ENCODE data around the gene CEP89.
"Not testable (repeated sequence)": the region's sequence is repeated elsewhere in the genome, so short reads cannot be mapped to it uniquely, and the experiment has no call there.

Gene CEP89

GRCh38 chr19:32890841-32891240 lies 80.9 kb downstream of the CEP89 start:
- no peak for DNase-seq

DNA sequence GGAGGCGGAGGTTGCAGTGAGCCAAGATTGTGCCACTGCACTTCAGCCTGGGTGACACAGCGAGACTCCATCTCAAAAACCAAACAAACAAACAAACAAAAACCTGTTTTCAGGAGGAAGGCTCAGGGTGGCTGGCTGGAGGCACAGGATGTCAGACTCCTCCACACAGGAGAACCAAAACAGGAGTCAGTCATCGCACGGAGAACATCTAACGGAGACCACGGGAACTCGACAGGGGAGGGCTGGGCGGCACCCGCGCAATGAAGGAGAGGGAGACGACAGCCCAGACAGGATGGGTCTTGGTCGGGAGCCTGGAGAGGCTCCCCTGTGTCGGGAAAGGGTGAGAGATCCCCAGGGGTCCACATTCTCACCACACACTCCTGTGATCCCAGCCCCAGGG lies 81.4 kb downstream of the CEP89 start:
- no peak for DNase-seq

- no peak for DNase-seq
Measured at GRCh38 chr19:32889137-32889934, 82.4 kb downstream of the CEP89 start.

- DNase-seq = no peak
Measured at GRCh38 chr19:32887572-32888215, 84.1 kb downstream of the CEP89 start.

- no peak for DNase-seq
Measured at GRCh38 chr19:32886241-32886640, 85.5 kb downstream of the CEP89 start.

- DNase-seq = not testable (repeated sequence)
Measured at GRCh38 chr19:32885255-32885654, 86.5 kb downstream of the CEP89 start.

GRCh38 chr19:32881766-32882165 lies 90.0 kb downstream of the CEP89 start:
- no peak for DNase-seq

DNA sequence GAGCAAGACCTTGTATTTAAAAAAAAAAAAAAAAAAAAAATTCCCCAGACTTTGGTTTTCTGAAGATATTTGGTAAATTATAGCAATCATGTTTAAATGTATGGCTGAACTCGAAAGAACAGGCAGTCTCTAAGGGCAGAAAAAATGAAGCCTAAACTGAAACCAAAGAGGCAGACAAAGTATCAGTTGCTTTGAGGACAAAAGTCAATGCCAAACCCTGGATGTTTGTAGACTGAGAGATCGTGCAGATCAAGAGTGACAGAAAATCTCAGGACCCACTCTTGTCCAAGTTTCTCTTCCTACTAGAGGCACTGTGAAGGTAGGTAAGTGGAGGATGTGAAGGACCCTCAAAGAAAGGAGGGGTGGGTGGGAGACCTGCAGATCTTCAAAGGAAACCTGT lies 91.1 kb downstream of the CEP89 start:
- DNase-seq = no peak

GRCh38 chr19:32879741-32880140 lies 92.0 kb downstream of the CEP89 start:
- no peak for DNase-seq

DNA sequence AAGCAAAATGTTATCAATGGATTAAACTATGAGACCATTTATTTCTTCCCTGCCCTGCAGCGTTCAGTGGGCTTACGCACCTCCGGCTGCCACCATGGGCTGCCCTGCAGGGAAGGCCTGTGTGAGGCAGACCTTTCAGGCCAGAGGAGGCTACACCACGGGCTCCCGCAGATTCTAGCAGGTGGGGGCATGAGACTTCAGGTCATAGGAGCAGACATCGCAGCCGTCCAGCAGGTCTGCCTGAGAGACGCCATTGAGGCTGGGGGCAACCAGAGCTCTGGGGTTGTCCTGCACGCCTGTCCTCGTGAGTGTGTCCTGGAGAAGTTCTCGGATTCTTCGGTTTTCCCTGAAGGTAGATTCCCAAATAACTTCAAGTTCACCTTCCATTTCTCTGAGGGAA lies 92.8 kb downstream of the CEP89 start:
- DNase-seq = no peak

- no peak for DNase-seq
Measured at GRCh38 chr19:32877977-32878745, 93.6 kb downstream of the CEP89 start.

DNA sequence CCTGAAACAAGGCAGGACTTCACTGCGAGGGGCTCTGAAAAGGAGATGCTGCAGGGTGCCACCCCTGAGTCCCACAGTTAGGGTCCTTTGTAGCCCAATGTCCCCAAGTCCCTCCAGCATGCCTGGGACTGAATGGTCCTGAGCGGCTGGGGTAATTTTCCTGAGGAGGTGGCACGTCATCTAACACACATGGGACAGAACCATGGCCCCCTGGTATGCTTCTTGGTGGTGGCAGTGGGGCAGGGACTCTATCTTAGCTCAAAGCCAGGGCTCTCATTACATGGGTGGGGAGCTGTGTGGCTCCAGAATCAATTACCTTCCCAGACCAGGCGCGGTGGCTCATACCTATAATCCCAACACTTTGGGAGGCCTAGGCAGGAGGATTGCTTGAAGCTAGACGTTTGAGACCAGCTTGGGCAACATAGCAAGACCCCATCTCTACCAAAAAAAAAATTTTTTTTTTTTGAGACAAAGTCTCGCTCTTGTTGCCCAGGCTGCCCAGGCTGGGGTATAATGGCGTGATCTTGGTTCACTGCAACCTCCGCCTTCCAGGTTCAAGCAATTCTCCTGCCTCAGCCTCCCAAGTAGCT lies 94.3 kb downstream of the CEP89 start:
- no peak for DNase-seq

GRCh38 chr19:32876919-32877285 lies 94.9 kb downstream of the CEP89 start:
- DNase-seq = no peak

GRCh38 chr19:32876236-32876918 lies 95.4 kb downstream of the CEP89 start:
- DNase-seq = no peak

GRCh38 chr19:32875428-32875827 lies 96.3 kb downstream of the CEP89 start:
- DNase-seq = no peak

DNA sequence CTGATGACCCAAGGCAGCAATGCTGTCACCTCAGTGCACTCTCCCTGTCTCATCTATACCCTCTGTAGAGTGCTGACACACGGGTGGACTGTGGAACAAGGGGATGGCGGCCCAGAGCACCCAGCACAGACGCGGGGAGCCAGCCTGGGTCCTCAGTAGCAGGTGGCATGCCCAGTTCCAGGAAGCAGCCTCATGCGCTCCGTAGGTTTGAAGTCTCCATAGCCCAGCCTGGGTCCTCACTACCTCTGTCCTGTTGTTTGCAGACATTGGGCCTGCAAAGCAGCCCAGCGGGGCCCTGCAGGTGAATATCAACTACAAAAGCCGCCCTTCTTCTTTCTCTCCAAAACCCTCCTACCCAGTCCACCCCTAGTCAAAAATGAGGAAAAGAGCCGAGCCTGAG lies 97.2 kb downstream of the CEP89 start:
- no peak for DNase-seq

- no peak for DNase-seq
Measured at GRCh38 chr19:32873247-32873959, 98.4 kb downstream of the CEP89 start.

DNA sequence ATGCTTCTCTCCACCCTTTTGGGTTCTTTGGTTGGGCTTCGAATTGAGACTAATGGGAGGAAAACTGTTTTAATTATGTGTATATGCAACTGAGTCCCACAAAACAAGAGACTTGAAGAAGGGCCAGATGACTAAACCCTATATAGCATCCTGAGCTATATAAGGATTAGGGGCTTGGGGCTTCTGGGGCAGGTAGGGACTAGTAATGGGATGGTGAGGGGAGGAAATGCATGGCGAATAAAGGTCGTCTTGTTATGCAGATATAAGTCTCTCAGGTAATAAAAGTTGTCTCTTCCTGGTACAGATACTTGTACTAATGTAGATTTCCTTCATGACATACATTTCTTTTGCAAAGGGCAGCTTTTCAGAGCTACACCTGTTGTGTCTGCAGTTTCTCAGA lies 99.4 kb downstream of the CEP89 start:
- DNase-seq = no peak

DNA sequence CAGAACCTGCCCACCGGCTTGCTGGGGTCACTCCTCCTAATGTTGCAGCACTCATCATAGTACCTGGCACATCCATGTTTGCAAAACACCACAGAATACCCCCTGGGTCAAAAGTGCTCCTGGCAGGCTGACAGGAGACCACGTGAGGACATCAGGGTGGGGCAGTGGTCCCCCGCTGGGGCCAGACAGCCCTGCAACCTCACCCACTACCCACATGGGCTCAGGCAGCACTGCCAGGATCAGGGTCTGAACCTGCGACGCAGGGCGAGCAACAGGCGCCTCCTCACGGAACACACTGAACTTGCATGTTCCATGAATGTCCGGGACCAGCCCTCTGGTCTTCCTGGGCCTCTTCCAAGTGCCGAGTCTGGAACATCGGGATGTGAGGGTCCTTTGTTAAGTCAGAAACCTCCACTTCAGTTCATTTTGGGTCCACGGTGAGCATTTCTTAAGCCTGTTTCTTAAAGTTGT lies 100.7 kb downstream of the CEP89 start:
- DNase-seq = no peak

- DNase-seq = no peak
Measured at GRCh38 chr19:32869966-32870573, 101.7 kb downstream of the CEP89 start.

DNA sequence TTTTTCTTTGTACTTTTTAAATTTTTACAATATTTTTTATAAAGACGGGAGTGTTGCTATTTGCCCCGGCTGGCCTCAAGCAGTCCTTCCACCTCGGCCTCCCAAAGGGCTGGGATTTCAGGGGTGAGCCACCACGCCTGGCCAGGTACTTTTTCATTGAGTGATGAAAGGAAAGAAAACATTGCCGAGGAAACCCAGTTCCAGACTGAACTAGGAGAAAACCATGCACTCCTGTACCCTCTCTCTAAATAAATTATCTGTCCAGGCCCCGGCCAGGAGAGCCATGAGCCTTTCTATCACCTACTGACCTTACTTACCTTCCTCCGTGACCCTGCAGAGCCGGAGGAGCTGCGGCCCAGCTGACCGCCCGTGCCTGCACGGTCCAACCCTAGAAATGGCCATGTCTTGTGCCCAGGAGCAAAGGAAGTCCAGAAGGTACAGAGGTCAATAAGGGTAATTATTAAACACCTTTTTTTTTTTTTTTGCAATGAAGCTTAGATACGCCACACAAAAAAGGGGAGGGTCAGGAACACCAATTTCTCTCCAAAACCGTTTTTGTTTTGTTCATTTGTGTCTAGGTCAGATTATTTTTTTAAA lies 102.3 kb downstream of the CEP89 start, which contains the start of gene SLC7A9:
Gene SLC7A9 (minus strand): TSS at position 399 of the 597 bp plus-strand sequence. CDS start 1,233 bp downstream, outside the sequence.
- DNase-seq = no peak

All from right forelimb (tissue), 1 donor.